Measurements from ENCODE around the gene ZNF888. TPM values are rescaled to one million over a fixed set of nuclear protein-coding genes. Genes with fewer than 3 reads are reported as not detected.
"Not testable (repeated sequence)": the region's sequence is repeated elsewhere in the genome, so short reads cannot be mapped to it uniquely, and the experiment has no call there.

Gene ZNF888
- polyA plus RNA-seq, 1 donor, result 9.3 TPM

GRCh38 chr19:52948025-52948770 is 25.0 kb upstream of the ZNF888 start:
- peaks cover 33% of the 10 kb centered on the region for H3K36me3 ChIP-seq (ENCODE audit: control insufficient read depth, insufficient read depth, low read length)
- H3K27ac ChIP-seq (ENCODE audit: low read length), result no peak overlapping the region
- no peaks in the 10 kb centered on the region for H3K27me3 ChIP-seq (ENCODE audit: control insufficient read depth, insufficient read depth, low read length)
- no peak overlapping the region for H3K4me3 ChIP-seq (ENCODE audit: low read length)
- H3K4me1 ChIP-seq (ENCODE audit: control insufficient read depth, insufficient read depth, low read length), result peaks cover 3% of the 10 kb centered on the region
- peaks cover 49% of the 10 kb centered on the region for H3K9me3 ChIP-seq (ENCODE audit: control insufficient read depth, low read depth, low read length)
- 100% methylated on average over 2 of the region's 13 CpGs for WGBS (ENCODE audit: insufficient coverage, low lambda C conversion rate)
- DNase-seq, result no peak

- 20% methylated on average over 1 of the region's 39 CpGs for WGBS (ENCODE audit: insufficient coverage, low lambda C conversion rate)
These were observed 23.4 kb upstream of the ZNF888 start for GRCh38 chr19:52946322-52947310.

GRCh38 chr19:52945652-52946321 is 22.6 kb upstream of the ZNF888 start:
- 23% methylated on average over 2 of the region's 24 CpGs for WGBS (ENCODE audit: insufficient coverage, low lambda C conversion rate)
- peaks cover 4% of the 10 kb centered on the region for H3K4me1 ChIP-seq (ENCODE audit: control insufficient read depth, insufficient read depth, low read length)
- H3K4me3 ChIP-seq (ENCODE audit: low read length), result no peak overlapping the region
- no peaks in the 10 kb centered on the region for H3K27me3 ChIP-seq (ENCODE audit: control insufficient read depth, insufficient read depth, low read length)
- H3K36me3 ChIP-seq (ENCODE audit: control insufficient read depth, insufficient read depth, low read length), result peaks cover 8% of the 10 kb centered on the region
- H3K27ac ChIP-seq (ENCODE audit: low read length), result peak overlapping the region; percentile 54
- H3K9me3 ChIP-seq (ENCODE audit: control insufficient read depth, low read depth, low read length), result peaks cover 35% of the 10 kb centered on the region
- DNase-seq, result no peak

More at GRCh38 chr19:52946322-52947310, 23.4 kb upstream of the ZNF888 start:
- H3K9me3 ChIP-seq (ENCODE audit: control insufficient read depth, low read depth, low read length), result peaks cover 36% of the 10 kb centered on the region
- H3K4me3 ChIP-seq (ENCODE audit: low read length), result no peak overlapping the region
- no peak for DNase-seq
- H3K4me1 ChIP-seq (ENCODE audit: control insufficient read depth, insufficient read depth, low read length), result peaks cover 4% of the 10 kb centered on the region
- no peaks in the 10 kb centered on the region for H3K27me3 ChIP-seq (ENCODE audit: control insufficient read depth, insufficient read depth, low read length)
- H3K27ac ChIP-seq (ENCODE audit: low read length), result no peak overlapping the region
- peaks cover 17% of the 10 kb centered on the region for H3K36me3 ChIP-seq (ENCODE audit: control insufficient read depth, insufficient read depth, low read length)

GRCh38 chr19:52944703-52945493 is 21.7 kb upstream of the ZNF888 start:
- H3K4me1 ChIP-seq (ENCODE audit: control insufficient read depth, insufficient read depth, low read length); H3K4me3 ChIP-seq (ENCODE audit: low read length); H3K27me3 ChIP-seq (ENCODE audit: control insufficient read depth, insufficient read depth, low read length); H3K36me3 ChIP-seq (ENCODE audit: control insufficient read depth, insufficient read depth, low read length): not testable (repeated sequence)
- peaks cover 35% of the 10 kb centered on the region for H3K9me3 ChIP-seq (ENCODE audit: control insufficient read depth, low read depth, low read length)
- H3K27ac ChIP-seq (ENCODE audit: low read length), result peak overlapping the region; percentile 54
- peak in 1 of 2 donors; percentile 50 for DNase-seq
- 83% methylated on average over 1 of the region's 17 CpGs for WGBS (ENCODE audit: insufficient coverage, low lambda C conversion rate)

GRCh38 chr19:52943884-52944643 is 20.8 kb upstream of the ZNF888 start:
- Histone ChIP-seq H3K27me3 (ENCODE audit: control insufficient read depth, insufficient read depth, low read length) (no peaks in the 10 kb centered on the region), H3K9me3 (ENCODE audit: control insufficient read depth, low read depth, low read length) (peaks cover 34% of the 10 kb centered on the region), H3K4me1 (ENCODE audit: control insufficient read depth, insufficient read depth, low read length) (peaks cover 8% of the 10 kb centered on the region), H3K4me3 (ENCODE audit: low read length) (no peak overlapping the region), H3K36me3 (ENCODE audit: control insufficient read depth, insufficient read depth, low read length) (no peaks in the 10 kb centered on the region), H3K27ac (ENCODE audit: low read length) (no peak overlapping the region)
- WGBS (ENCODE audit: insufficient coverage, low lambda C conversion rate), result 48% methylated on average over 2 of the region's 17 CpGs
- DNase-seq, result no peak

- H3K36me3 ChIP-seq (ENCODE audit: control insufficient read depth, insufficient read depth, low read length), result no peaks in the 10 kb centered on the region
- DNase-seq, result no peak
- peaks cover 8% of the 10 kb centered on the region for H3K4me1 ChIP-seq (ENCODE audit: control insufficient read depth, insufficient read depth, low read length)
- peaks cover 27% of the 10 kb centered on the region for H3K9me3 ChIP-seq (ENCODE audit: control insufficient read depth, low read depth, low read length)
- peak overlapping the region; percentile 81 for H3K4me3 ChIP-seq (ENCODE audit: low read length)
- WGBS (ENCODE audit: insufficient coverage, low lambda C conversion rate), result 33% methylated on average over 3 of the region's 29 CpGs
- H3K27ac ChIP-seq (ENCODE audit: low read length), result peak overlapping the region; percentile 54
- no peaks in the 10 kb centered on the region for H3K27me3 ChIP-seq (ENCODE audit: control insufficient read depth, insufficient read depth, low read length)
These were observed 20.1 kb upstream of the ZNF888 start for GRCh38 chr19:52943134-52943883.

GRCh38 chr19:52942386-52943133 is 19.3 kb upstream of the ZNF888 start:
- Histone ChIP-seq H3K4me3 (ENCODE audit: low read length) (peak overlapping the region; percentile 81), H3K4me1 (ENCODE audit: control insufficient read depth, insufficient read depth, low read length) (peaks cover 11% of the 10 kb centered on the region), H3K27ac (ENCODE audit: low read length) (peak overlapping the region; percentile 82), H3K36me3 (ENCODE audit: control insufficient read depth, insufficient read depth, low read length) (no peaks in the 10 kb centered on the region), H3K27me3 (ENCODE audit: control insufficient read depth, insufficient read depth, low read length) (no peaks in the 10 kb centered on the region), H3K9me3 (ENCODE audit: control insufficient read depth, low read depth, low read length) (peaks cover 20% of the 10 kb centered on the region)
- WGBS (ENCODE audit: insufficient coverage, low lambda C conversion rate), result no CpG with 5 or more reads among the region's 43 CpGs
- DNase-seq, result peak; percentile 88 to 90

- peaks cover 15% of the 10 kb centered on the region for H3K9me3 ChIP-seq (ENCODE audit: control insufficient read depth, low read depth, low read length)
- no peaks in the 10 kb centered on the region for H3K36me3 ChIP-seq (ENCODE audit: control insufficient read depth, insufficient read depth, low read length)
- WGBS (ENCODE audit: insufficient coverage, low lambda C conversion rate), result 0% methylated on average over 3 of the region's 26 CpGs
- peak overlapping the region; percentile 81 for H3K4me3 ChIP-seq (ENCODE audit: low read length)
- H3K27me3 ChIP-seq (ENCODE audit: control insufficient read depth, insufficient read depth, low read length), result no peaks in the 10 kb centered on the region
- H3K4me1 ChIP-seq (ENCODE audit: control insufficient read depth, insufficient read depth, low read length), result peaks cover 17% of the 10 kb centered on the region
- H3K27ac ChIP-seq (ENCODE audit: low read length), result peak overlapping the region; percentile 82
- DNase-seq, result peak in 1 of 2 donors; percentile 62
These were observed 18.7 kb upstream of the ZNF888 start for GRCh38 chr19:52941941-52942385.
